ENCODE data around the gene FGF7. TPM values are rescaled to one million over a fixed set of nuclear protein-coding genes. Genes with fewer than 3 reads are reported as not detected.
A peak's percentile ranks its signal among the peaks of the same experiment; 100 is the strongest.

FGF7 gene
- total RNA-seq, 1 donor from 2014 or later: 0.43 TPM

DNA sequence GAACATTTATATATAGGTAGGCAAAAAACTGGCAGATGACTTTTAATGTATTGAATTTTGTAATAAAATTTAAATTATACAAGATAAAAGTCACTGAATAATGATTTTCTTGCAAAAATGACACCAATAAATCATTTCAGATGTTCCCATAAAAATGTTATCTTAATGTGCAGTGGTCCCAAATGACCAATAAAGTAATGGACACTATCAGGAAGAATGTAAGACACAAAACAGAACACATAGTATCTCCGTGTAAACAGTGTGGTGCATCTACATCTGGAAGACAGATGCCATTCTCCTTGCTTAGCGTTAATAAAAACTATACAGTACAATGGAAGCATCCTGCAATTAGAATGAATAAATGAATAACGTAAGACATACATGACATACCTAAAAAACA is 41.5 kb downstream of the FGF7 start:
- H3K4me1 Mint-ChIP-seq (ENCODE audit: low read depth, unreplicated experiment): peaks cover 8% of the 10 kb centered on the region
- no peaks in the 10 kb centered on the region for H3K27me3 ChIP-seq (ENCODE audit: insufficient read depth, low read length)
- H3K27me3 Mint-ChIP-seq (ENCODE audit: low read depth, unreplicated experiment): no peaks in the 10 kb centered on the region
- no peaks in the 10 kb centered on the region for H3K9me3 Mint-ChIP-seq (ENCODE audit: unreplicated experiment)
- no peaks in the 10 kb centered on the region for H3K4me1 ChIP-seq (ENCODE audit: insufficient read depth, low read length)
- H3K9ac ChIP-seq (ENCODE audit: low read length): no peak overlapping the region
- H3K27ac ChIP-seq (ENCODE audit: low read depth, low read length): no peak overlapping the region
- H3K36me3 Mint-ChIP-seq (ENCODE audit: low read depth, unreplicated experiment): no peaks in the 10 kb centered on the region
- H3K79me2 ChIP-seq (ENCODE audit: insufficient read depth, low read length): no peaks in the 10 kb centered on the region
- no peak for DNase-seq (ENCODE audit: low read depth)
- no peak overlapping the region for H2AFZ ChIP-seq (ENCODE audit: low read depth, low read length)
- H3K4me3 ChIP-seq (ENCODE audit: insufficient read depth, low read depth, low read length): no peak overlapping the region
- FAIRE-seq: no peak
- TF ChIP-seq EZH2 (IDR thresholded peaks at IDR 0.05; ENCODE audit: insufficient read depth, low read length): no peak
- TF ChIP-seq, protein P1, sequence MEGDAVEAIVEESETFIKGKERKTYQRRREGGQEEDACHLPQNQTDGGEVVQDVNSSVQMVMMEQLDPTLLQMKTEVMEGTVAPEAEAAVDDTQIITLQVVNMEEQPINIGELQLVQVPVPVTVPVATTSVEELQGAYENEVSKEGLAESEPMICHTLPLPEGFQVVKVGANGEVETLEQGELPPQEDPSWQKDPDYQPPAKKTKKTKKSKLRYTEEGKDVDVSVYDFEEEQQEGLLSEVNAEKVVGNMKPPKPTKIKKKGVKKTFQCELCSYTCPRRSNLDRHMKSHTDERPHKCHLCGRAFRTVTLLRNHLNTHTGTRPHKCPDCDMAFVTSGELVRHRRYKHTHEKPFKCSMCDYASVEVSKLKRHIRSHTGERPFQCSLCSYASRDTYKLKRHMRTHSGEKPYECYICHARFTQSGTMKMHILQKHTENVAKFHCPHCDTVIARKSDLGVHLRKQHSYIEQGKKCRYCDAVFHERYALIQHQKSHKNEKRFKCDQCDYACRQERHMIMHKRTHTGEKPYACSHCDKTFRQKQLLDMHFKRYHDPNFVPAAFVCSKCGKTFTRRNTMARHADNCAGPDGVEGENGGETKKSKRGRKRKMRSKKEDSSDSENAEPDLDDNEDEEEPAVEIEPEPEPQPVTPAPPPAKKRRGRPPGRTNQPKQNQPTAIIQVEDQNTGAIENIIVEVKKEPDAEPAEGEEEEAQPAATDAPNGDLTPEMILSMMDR (IDR thresholded peaks at IDR 0.05; ENCODE audit: insufficient read depth, low read depth, low read length): no peak
- no peaks in the 10 kb centered on the region for H3K36me3 ChIP-seq (ENCODE audit: insufficient read depth, low read length)
- no peak overlapping the region for H3K4me3 Mint-ChIP-seq (ENCODE audit: unreplicated experiment)
- H3K4me2 ChIP-seq (ENCODE audit: low read length): no peak overlapping the region
- no peak overlapping the region for H3K27ac Mint-ChIP-seq (ENCODE audit: unreplicated experiment)
- H3K9me3 ChIP-seq (ENCODE audit: insufficient read depth, low read depth, low read length): no peaks in the 10 kb centered on the region
- no peaks in the 10 kb centered on the region for H4K20me1 ChIP-seq (ENCODE audit: insufficient read depth, low read length)

DNA sequence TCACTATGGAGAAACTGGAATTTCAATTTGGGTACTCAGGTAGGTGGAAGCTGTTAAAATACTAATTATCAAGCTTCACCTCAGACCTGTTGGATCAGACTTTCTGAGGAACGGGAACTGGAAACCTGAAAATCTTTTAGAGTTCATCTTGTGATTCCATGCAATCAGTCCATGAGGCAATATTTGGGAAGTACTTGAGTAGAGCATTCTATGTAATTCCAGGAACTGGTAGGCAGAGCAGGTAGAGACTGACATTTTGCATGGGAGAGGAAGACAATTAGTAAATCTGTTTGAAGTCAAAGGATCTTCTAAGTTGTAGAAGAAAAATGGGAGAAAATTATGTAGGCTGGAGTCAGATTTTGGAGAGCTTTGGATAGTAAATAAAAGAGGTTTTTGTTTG is 43.1 kb downstream of the FGF7 start:
- Histone ChIP-seq H2AFZ (ENCODE audit: low read depth, low read length) (no peak overlapping the region), H3K27me3 (ENCODE audit: insufficient read depth, low read length) (no peaks in the 10 kb centered on the region), H4K20me1 (ENCODE audit: insufficient read depth, low read length) (no peaks in the 10 kb centered on the region), H3K9me3 (ENCODE audit: insufficient read depth, low read depth, low read length) (no peaks in the 10 kb centered on the region), H3K4me3 (ENCODE audit: insufficient read depth, low read depth, low read length) (no peak overlapping the region), H3K9ac (ENCODE audit: low read length) (no peak overlapping the region), H3K79me2 (ENCODE audit: insufficient read depth, low read length) (no peaks in the 10 kb centered on the region), H3K27ac (ENCODE audit: low read depth, low read length) (no peak overlapping the region), H3K36me3 (ENCODE audit: insufficient read depth, low read length) (no peaks in the 10 kb centered on the region), H3K4me2 (ENCODE audit: low read length) (no peak overlapping the region), H3K4me1 (ENCODE audit: insufficient read depth, low read length) (no peaks in the 10 kb centered on the region)
- Mint-ChIP-seq H3K4me1 (ENCODE audit: low read depth, unreplicated experiment) (peaks cover 2% of the 10 kb centered on the region), H3K36me3 (ENCODE audit: low read depth, unreplicated experiment) (no peaks in the 10 kb centered on the region), H3K9me3 (ENCODE audit: unreplicated experiment) (no peaks in the 10 kb centered on the region), H3K27me3 (ENCODE audit: low read depth, unreplicated experiment) (no peaks in the 10 kb centered on the region), H3K27ac (ENCODE audit: unreplicated experiment) (peak overlapping the region; percentile 13), H3K4me3 (ENCODE audit: unreplicated experiment) (no peak overlapping the region)
- FAIRE-seq: no peak
- TF ChIP-seq EZH2 (IDR thresholded peaks at IDR 0.05; ENCODE audit: insufficient read depth, low read length): no peak
- TF ChIP-seq, protein P1 (IDR thresholded peaks at IDR 0.05; ENCODE audit: insufficient read depth, low read depth, low read length): no peak
- no peak for DNase-seq (ENCODE audit: low read depth)

DNA sequence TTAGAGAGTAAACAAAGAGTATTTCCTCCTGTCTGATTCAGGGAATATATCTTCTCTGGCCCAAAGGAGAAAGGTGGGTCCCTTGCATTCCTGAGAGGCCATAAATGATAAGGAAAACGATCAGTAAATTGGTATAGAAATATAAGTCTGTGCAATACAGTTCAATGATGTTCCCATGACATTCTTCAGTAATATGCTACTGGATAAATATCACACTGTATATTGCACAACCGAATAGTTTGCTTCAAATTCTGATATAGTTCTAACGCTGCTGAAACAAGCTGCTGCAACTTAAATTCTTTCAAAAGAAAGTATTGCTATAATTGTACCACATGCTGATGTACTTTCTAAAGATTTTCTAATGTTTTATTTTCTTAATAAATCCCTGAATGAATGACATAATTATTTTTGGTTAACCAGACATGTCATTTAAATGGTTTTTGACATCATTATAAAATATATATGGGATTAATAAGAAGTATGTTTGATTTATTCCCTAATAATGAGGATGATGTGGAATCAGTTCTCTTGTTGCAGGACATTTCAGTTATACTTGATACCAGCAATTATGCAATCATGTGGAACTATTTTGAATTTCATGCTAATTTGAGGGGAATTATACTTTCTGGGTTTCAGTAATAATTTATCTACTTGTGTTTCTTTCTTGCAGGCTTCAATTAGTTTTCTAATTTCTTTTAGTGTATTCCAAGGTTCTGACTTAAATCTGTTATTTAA is 44.9 kb downstream of the FGF7 start:
- Histone ChIP-seq H3K4me3 (ENCODE audit: insufficient read depth, low read depth, low read length) (no peak overlapping the region), H3K4me2 (ENCODE audit: low read length) (no peak overlapping the region), H3K9me3 (ENCODE audit: insufficient read depth, low read depth, low read length) (no peaks in the 10 kb centered on the region), H3K9ac (ENCODE audit: low read length) (no peak overlapping the region), H3K27ac (ENCODE audit: low read depth, low read length) (no peak overlapping the region), H3K79me2 (ENCODE audit: insufficient read depth, low read length) (no peaks in the 10 kb centered on the region), H2AFZ (ENCODE audit: low read depth, low read length) (no peak overlapping the region), H3K36me3 (ENCODE audit: insufficient read depth, low read length) (no peaks in the 10 kb centered on the region), H3K27me3 (ENCODE audit: insufficient read depth, low read length) (no peaks in the 10 kb centered on the region), H4K20me1 (ENCODE audit: insufficient read depth, low read length) (no peaks in the 10 kb centered on the region), H3K4me1 (ENCODE audit: insufficient read depth, low read length) (no peaks in the 10 kb centered on the region)
- Mint-ChIP-seq H3K9me3 (ENCODE audit: unreplicated experiment) (no peaks in the 10 kb centered on the region), H3K4me3 (ENCODE audit: unreplicated experiment) (no peak overlapping the region), H3K27me3 (ENCODE audit: low read depth, unreplicated experiment) (no peaks in the 10 kb centered on the region), H3K4me1 (ENCODE audit: low read depth, unreplicated experiment) (peaks cover 2% of the 10 kb centered on the region), H3K27ac (ENCODE audit: unreplicated experiment) (no peak overlapping the region), H3K36me3 (ENCODE audit: low read depth, unreplicated experiment) (no peaks in the 10 kb centered on the region)
- DNase-seq (ENCODE audit: low read depth) (no peak), FAIRE-seq (no peak)
- TF ChIP-seq, protein P1 (IDR thresholded peaks at IDR 0.05; ENCODE audit: insufficient read depth, low read depth, low read length): no peak
- TF ChIP-seq EZH2 (IDR thresholded peaks at IDR 0.05; ENCODE audit: insufficient read depth, low read length): no peak

All from astrocyte (in vitro differentiated cells and primary cell).